B cell (primary cell): Measurements from ENCODE around the gene CEP112.

ENCODE experiments used
- EZH2 ChIP-seq: IDR thresholded peaks from 2 replicates; pipeline ENCODE4 v1.6.1; 2012; ENCODE audit warnings: borderline replicate concordance, low read depth, mild to moderate bottlenecking, moderate library complexity, low read length; ENCODE audit not compliant: insufficient read depth, poor library complexity, severe bottlenecking
- TF ChIP-seq, protein P1 (sequence below): fragments of 200-600 bp; IDR thresholded peaks from one replicate; pipeline ENCODE4 v1.8.0; 2022; ENCODE audit warnings: antibody characterized with exemption, mild to moderate bottlenecking

DNA sequence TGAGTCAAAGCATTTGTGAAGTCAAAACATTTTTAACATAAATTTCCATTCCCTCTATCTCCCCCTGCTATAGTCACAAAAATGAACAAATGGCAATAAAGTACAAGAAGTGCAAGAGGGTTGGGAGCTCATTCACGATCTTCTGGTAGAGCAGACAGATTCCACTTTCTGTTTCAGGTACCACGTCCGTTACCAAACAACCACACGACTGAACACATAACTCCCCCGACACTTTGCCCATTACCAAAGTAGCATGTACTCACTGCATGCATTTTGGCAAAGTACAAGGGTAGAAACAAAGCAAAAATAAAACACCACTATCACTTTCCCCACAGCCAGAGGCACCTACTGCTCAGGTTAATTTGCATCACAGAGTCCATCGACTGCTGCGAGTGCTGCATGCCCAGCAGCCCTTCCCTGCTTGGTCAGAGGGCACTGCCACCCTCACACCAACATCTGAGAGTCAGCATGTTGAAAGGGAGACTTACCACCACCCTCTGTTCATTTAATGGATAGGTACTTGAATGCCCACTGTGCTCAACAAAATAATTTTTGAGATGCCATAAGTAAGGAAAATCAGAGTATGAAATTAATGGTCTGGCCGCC is 480.2 kb downstream of the CEP112 start:
- TF ChIP-seq, protein P1, sequence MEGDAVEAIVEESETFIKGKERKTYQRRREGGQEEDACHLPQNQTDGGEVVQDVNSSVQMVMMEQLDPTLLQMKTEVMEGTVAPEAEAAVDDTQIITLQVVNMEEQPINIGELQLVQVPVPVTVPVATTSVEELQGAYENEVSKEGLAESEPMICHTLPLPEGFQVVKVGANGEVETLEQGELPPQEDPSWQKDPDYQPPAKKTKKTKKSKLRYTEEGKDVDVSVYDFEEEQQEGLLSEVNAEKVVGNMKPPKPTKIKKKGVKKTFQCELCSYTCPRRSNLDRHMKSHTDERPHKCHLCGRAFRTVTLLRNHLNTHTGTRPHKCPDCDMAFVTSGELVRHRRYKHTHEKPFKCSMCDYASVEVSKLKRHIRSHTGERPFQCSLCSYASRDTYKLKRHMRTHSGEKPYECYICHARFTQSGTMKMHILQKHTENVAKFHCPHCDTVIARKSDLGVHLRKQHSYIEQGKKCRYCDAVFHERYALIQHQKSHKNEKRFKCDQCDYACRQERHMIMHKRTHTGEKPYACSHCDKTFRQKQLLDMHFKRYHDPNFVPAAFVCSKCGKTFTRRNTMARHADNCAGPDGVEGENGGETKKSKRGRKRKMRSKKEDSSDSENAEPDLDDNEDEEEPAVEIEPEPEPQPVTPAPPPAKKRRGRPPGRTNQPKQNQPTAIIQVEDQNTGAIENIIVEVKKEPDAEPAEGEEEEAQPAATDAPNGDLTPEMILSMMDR, result no peak
- no peak for TF ChIP-seq EZH2
